Measurements from ENCODE around the gene MTA2.
"Not testable (repeated sequence)": the region's sequence is repeated elsewhere in the genome, so short reads cannot be mapped to it uniquely, and the experiment has no call there.

The MTA2 gene

GRCh38 chr11:62565100-62565802, 36.4 kb downstream of the MTA2 start:
- no peak for DNase-seq

DNA sequence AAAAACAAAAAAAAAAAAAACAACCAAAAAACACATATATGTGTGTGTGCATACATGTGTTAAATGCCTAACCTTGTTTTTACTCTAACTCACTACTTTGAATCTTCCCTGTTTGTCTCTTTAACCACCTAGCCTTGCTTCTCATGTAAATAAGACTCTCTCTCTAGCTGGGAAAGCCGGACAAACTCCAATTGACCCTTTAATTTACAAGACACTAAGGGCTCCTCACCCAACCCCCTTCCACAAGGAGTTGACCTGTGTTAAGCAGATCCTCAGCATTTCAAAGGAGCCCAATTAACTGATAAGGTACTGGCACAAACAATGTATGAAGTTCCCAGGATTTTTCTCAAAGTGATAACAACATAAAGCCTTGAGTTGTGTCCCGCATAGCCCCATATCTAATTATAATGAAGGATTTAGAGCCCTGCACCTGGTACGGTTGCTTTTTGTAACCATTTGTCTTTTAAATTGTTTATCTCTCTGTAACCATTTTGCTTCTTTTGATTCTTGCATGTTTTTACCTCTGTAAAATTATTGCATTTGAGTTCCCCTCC, 39.9 kb downstream of the MTA2 start:
- DNase-seq = not testable (repeated sequence)

GRCh38 chr11:62560566-62561103, 41.0 kb downstream of the MTA2 start:
- peak; percentile 85 to 89 for DNase-seq

DNA sequence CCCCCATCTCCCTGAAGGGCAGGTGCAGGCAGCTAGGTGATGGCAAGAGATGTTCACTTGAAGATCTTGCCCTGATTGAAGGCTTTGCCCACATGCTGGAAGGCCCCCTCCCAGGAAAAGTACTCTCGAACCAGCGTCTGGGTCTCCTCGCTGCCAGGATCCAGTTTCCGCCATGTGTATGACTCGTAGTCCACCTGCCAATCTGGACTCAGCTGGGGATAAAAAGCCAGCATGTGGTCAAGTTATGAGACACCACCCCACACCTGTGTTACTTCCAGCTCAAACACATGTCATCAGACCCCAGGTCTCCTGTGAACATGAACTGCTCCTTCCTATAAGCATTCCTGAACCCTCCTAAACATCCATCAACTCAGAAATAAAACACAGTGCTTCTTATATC, 42.0 kb downstream of the MTA2 start:
- DNase-seq = not testable (repeated sequence)

DNA sequence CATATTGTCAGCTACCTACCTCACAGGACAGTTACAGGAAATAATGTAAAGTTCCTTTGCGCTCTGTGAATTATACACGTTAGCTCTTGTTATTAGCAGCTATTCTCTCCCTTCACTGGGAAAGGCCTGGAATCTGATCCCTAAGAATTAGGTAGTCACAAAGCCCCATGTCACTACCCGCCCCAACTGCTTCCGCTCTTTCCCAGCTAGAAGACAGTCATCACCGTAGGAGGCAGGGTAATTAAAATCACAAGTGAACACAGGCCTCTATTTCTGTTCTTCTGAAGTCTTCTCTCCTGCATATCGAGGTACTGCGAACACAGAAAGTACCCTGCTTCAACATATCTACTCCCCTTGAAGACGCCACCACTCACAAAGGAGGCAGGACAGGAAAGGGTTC, 42.5 kb downstream of the MTA2 start:
- DNase-seq = no peak

- no peak for DNase-seq
Measured at GRCh38 chr11:62558669-62559068, 43.0 kb downstream of the MTA2 start.

DNA sequence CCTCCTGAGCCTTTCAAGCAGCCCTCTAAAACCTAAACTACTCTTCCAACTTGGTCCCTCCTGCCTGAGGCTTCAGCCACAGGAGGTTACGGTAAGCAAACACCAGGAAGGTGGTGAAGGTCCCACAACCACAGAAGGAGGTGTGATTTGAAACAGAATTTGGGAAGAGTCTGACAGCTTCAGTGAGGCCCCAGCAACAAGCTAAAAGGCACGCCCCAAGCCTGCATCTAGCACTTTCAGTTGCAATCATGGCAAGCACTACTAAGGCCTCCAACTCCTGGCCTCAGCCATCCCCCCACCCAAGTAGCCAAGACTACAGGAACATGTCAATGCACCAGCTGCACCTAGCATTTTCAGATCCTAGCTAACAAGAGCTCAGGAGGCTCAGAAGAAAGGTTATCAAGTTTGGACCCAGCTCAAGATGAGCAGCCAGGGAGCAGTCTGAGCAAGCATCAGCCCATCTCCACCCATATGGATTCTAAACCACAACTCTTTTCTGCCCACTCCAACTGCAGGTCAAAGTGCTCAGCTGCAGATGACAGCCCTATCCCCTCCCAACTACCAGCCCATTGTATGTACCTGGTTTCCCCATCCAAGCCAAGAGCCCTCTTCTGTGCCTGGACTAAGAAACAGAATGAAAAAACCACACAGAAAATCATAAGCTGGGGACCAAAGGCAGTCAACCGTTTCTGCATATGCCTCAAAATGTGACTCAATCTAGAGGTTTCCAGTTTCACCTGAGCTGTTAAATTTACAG, 44.6 kb downstream of the MTA2 start:
- no peak for DNase-seq

GRCh38 chr11:62556108-62556874, 45.4 kb downstream of the MTA2 start:
- peak; percentile 95 to 96 for DNase-seq

DNA sequence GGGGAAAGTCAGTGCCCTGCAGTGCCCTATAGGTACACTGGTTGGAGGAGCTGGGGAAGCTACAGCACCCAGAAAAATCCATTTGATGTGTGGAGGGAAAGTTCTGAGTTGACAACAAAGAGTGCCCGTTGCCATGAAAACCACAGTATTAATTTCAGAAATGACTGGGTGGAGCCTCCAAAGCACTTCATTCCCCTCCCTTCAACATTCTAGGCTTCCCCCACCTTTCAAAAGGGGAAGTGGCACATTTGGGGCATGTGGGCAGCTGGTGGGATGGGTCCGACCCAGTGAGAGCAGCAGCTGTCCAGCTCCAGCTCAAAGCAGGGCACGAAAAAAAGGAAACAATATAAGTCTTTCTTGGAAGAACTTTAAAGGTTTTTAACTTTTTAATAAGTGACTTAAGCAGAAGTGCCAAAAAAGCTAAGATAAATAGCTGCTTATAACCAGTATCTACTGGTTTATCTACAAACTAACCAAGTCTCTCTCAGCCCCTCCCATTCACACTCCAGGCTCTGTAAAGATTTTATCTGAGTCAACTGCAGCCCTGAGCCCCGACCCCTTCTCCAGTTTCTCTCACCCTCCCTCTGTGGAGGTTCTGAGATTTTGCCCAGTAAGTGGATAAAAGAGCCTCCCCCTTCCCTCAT, 46.1 kb downstream of the MTA2 start:
- peak; percentile 89 to 95 for DNase-seq

GRCh38 chr11:62554387-62555167, 47.1 kb downstream of the MTA2 start:
- DNase-seq = no peak

DNA sequence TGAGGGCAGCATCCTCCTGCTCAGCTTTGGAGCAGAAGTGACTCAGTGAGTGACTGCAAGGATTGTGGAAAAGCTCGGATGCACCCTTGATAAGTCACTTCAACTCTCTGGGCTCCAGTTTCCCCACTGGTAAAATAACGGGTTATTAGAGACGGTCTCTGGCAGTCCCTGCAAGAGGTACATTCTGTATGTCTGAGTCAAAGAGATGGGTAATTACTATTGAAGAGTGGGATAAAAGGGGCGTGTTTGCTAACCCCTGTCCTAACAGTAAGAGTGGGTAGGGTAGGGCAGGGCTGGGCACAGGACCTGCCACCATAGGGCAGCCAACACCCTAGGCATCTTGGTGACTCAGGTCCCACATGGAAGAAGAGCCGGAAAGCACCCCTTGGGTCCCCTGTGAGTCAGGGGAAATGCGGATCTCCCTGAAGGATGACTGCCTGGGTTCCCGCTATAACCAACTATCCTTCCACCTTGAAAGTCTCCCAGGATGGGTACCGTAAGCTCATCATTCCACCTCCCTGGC, 47.8 kb downstream of the MTA2 start:
- peak; percentile 53 to 59 for DNase-seq

- DNase-seq = peak; percentile 91
Measured at GRCh38 chr11:62553080-62553838, 48.4 kb downstream of the MTA2 start.

DNA sequence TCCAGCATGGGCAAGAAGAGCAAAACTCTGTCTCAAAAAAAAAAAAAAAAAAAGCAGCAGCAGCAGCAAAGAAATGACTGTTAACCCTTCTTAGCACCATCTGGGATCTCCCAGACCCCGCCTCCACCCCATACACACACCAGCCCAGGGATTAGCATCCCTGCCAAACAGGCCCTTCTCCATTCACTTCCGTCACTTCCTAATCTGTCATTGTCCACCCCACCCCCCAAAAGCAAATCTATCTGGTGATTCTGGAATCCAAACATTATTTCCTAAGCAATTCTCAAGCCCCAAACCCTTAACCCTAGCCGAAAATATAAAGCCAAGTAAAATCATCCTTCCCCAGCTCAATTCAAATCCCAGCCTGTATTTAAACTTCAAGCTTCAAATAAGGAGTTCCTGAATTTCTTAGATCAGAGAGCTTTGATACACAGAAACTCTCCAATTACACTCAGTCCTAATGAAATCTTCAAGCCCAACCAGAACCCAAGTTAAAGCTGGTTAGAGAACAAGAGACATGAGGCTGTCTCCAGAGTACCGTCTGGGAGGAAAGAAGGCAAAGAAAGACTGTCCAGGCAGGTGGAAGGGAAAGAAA, 49.1 kb downstream of the MTA2 start:
- no peak for DNase-seq

DNA sequence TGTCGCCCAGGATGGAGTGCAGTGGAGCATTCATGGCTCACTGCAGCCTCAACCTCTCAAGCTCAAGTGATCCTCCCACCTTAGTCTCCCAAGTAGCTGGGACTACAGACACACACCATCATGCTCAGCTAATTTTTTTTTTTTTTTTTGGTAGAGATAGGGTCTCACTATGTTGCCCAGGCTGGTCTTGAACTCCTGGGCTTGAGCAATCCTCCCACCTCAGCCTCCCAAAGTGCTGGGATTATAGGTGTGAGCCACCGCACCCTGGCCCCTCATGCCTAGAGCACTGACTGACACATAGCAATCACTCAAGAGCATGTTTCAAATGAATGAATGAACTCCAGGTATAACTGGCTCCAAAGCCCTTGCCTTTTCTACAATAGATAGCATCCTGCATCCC, 51.2 kb downstream of the MTA2 start:
- DNase-seq = not testable (repeated sequence)

- no peak for DNase-seq
Measured at GRCh38 chr11:62548545-62549335, 52.9 kb downstream of the MTA2 start.

- DNase-seq = no peak
Measured at GRCh38 chr11:62547691-62548281, 53.9 kb downstream of the MTA2 start.

DNA sequence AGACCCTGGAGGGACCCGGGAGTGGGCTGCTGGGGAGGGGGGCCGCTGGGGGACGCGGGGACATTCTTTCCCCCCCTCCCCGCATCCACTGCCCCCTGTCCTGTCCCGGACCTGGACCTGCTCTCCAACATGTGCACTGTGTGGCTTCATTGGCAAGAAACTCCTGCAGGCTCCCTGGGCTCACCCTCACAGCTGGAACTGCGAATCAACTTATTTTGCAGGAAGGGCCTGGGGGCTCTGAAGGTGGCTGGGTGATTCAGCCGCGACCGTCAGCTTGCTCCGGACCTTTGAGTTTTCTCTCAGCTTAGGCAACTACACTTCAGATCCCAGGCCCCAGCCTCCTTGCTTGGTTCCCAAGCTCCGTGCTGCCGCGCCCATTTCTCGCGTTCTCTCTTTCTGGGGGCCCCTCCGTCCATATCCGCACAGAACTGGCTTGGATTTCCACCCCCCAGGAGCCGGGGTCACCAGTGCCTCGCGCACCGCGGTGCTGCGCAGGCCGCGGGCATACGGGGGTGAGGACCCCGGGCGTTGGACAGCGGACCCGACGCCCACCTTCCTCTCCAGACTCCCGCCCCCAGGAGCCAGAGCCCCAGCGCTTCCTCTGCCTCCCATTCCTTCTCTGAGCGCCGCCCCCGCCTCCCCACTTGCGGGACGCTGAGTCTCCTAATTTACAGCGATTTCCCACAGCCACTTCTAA, 54.6 kb downstream of the MTA2 start:
- peak in 1 of 2 donors; percentile 16 for DNase-seq

All from inflammatory macrophage (primary cell).